ENCODE data around the gene FOXP1.

Gene FOXP1

DNA sequence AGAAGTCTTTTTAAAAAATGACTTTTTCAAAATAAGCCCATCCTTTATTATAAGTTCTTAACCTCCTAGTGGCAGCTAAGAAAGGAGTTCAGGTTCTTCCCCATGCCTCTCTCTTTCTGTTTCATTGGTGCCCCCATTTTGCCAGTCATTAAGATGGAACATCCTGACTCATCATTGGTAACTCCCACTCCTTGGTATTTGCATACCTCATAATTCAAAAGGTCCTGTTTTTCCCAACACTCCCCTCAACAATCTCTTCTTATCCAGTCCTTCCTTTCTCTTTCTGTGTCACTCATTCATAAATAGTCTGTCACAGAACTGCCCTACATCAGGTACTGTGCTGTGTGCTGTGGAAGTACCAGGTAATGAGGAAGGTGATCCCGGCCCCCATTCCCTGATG is 394.0 kb downstream of the FOXP1 start:
- no peak for TF ChIP-seq POU2F2 (IDR thresholded peaks at IDR 0.05; ENCODE audit: low read depth, low read length)
- no peak for TF ChIP-seq POLR2AphosphoS5 (IDR thresholded peaks at IDR 0.05; ENCODE audit: low read depth, low read length)
- TF ChIP-seq PAX5 (IDR thresholded peaks at IDR 0.05; ENCODE audit: insufficient read depth, low read length, severe bottlenecking), result no peak
- FAIRE-seq, result no peak
- no peak for DNase-seq (ENCODE audit: insufficient read length, low spot score)

DNA sequence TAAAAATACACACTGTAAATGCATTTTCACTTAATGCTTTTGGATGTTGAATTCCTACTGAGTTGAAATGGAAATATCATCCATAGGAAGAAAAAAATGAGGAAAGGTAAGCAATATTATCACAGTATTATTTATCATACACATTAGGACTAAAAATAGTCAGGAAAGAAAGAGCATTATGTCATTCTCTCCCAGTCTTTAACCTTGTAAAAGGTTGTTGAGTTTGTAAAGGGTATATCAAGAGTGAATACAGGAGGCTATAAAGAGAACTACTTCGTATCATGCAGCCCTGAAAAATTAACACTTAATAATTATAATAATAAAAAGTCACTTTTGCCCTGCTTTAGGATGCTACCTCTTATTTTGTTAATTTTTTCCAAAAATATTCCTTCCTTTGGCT is 395.8 kb downstream of the FOXP1 start:
- TF ChIP-seq PAX5 (IDR thresholded peaks at IDR 0.05; ENCODE audit: insufficient read depth, low read length, severe bottlenecking) (no peak), POLR2A (IDR thresholded peaks at IDR 0.05; ENCODE audit: low read depth, low read length) (no peak), POLR2AphosphoS5 (IDR thresholded peaks at IDR 0.05; ENCODE audit: low read depth, low read length) (no peak)
- no peak for DNase-seq (ENCODE audit: insufficient read length, low spot score)
- FAIRE-seq, result no peak

DNA sequence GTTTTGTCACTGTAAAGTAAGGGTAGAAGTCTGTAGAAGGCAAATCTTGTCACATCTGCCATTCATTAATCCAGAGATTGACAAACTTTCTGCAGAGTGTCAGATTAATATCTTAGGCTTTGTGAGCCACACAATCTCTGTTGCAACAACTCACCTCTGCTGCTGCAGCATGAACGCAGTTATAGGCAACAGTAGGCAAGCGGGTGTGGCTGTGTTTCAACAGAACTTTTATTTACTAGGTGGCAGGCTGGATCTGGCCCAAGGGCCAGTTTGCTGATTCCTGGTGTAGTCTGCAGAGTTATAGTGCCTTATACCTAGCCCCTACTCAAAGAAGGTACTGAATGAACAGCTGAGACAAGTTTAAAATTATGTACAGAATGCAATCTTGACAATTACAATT is 396.7 kb downstream of the FOXP1 start:
- TF ChIP-seq TAF1 (IDR thresholded peaks at IDR 0.05; ENCODE audit: low read depth, low read length), result no peak
- no peak for TF ChIP-seq POLR2AphosphoS5 (IDR thresholded peaks at IDR 0.05; ENCODE audit: low read depth, low read length)
- no peak for TF ChIP-seq POU2F2 (IDR thresholded peaks at IDR 0.05; ENCODE audit: low read depth, low read length)
- TF ChIP-seq SPI1 (IDR thresholded peaks at IDR 0.05; ENCODE audit: low read depth, low read length), result no peak
- TF ChIP-seq PAX5 (IDR thresholded peaks at IDR 0.05; ENCODE audit: insufficient read depth, low read length, severe bottlenecking), result no peak
- TF ChIP-seq POLR2A (IDR thresholded peaks at IDR 0.05; ENCODE audit: low read depth, low read length), result no peak
- FAIRE-seq, result no peak
- no peak for DNase-seq (ENCODE audit: insufficient read length, low spot score)

DNA sequence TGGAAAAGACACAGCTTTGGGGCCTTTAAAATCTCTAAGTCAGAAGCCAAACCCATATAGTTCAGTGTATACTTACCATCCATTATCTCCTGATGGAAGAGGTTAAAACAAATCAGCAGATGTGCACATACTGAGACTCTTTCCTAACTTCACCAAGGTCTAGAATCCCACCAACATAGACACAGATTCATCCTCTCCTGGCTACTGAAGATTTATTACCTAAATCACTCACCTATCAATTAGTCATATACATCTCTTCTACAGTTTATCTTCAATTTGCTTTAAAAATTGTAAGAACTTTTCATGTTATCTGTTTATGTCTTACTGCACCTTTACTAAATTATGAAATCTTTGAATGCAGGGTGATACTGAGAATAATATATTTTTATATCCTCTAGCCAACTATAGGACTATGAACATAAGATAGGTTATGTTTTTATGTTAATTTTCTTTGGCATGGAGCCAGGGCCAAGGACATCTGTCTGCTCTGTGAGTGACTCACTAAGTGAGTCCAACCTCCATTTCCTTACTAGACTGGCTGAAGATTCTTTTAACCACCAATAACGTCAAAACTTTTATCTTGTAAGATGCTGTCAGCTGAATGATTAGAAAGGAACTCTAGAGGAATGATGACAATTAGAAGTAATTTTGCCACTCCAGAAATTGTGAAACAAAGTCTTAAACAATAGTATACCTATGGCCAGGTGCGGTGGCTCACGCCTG is 397.6 kb downstream of the FOXP1 start:
- no peak for TF ChIP-seq POLR2A (IDR thresholded peaks at IDR 0.05; ENCODE audit: low read depth, low read length)
- no peak for TF ChIP-seq TAF1 (IDR thresholded peaks at IDR 0.05; ENCODE audit: low read depth, low read length)
- TF ChIP-seq POU2F2 (IDR thresholded peaks at IDR 0.05; ENCODE audit: low read depth, low read length), result no peak
- no peak for TF ChIP-seq SPI1 (IDR thresholded peaks at IDR 0.05; ENCODE audit: low read depth, low read length)
- no peak for TF ChIP-seq POLR2AphosphoS5 (IDR thresholded peaks at IDR 0.05; ENCODE audit: low read depth, low read length)
- no peak for TF ChIP-seq PAX5 (IDR thresholded peaks at IDR 0.05; ENCODE audit: insufficient read depth, low read length, severe bottlenecking)
- DNase-seq (ENCODE audit: insufficient read length, low spot score) (no peak), FAIRE-seq (no peak)

DNA sequence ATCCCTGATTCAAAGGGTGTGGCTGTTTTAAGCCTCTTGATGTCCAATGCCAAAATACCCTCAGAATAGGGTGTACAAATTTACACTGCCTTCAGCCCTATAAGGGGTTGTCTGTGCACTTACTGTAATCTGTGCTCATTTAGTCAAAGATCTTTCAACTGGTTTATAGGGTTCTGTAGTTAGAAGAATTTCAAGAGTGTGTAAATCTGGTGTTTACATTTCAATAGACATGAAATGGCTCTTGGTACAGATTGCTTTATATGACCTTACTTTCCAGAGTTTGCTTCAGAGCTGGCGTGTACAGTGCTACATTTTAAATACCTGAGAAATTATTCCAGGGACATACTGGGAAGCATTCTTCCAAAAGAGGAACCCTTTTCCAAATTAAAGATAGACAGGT is 399.3 kb downstream of the FOXP1 start:
- FAIRE-seq, result no peak
- DNase-seq (ENCODE audit: insufficient read length, low spot score), result no peak
- TF ChIP-seq POU2F2 (IDR thresholded peaks at IDR 0.05; ENCODE audit: low read depth, low read length), result no peak
- TF ChIP-seq POLR2AphosphoS5 (IDR thresholded peaks at IDR 0.05; ENCODE audit: low read depth, low read length), result no peak
- TF ChIP-seq TAF1 (IDR thresholded peaks at IDR 0.05; ENCODE audit: low read depth, low read length), result no peak
- no peak for TF ChIP-seq PAX5 (IDR thresholded peaks at IDR 0.05; ENCODE audit: insufficient read depth, low read length, severe bottlenecking)
- no peak for TF ChIP-seq SPI1 (IDR thresholded peaks at IDR 0.05; ENCODE audit: low read depth, low read length)
- no peak for TF ChIP-seq POLR2A (IDR thresholded peaks at IDR 0.05; ENCODE audit: low read depth, low read length)

DNA sequence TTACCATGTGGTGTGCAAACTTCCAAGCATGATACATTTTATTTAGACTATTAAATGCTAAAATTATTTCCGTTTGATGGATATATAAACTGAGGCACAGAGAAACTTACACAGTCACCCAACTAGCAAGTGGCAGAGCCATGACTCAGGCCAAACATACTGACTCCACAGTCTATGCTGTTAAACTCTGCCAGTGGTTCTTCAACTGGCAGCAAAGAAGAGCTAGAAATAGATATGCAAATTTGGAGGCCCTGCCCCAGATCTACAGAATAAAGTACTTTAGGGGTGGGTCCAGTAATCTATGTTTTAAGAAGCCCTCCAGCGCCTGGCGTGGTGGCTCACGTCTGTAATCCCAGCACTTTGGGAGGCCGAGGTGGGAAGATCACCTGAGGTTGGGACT is 400.0 kb downstream of the FOXP1 start:
- FAIRE-seq (no peak), DNase-seq (ENCODE audit: insufficient read length, low spot score) (no peak)
- no peak for TF ChIP-seq POLR2A (IDR thresholded peaks at IDR 0.05; ENCODE audit: low read depth, low read length)
- TF ChIP-seq POU2F2 (IDR thresholded peaks at IDR 0.05; ENCODE audit: low read depth, low read length), result no peak

DNA sequence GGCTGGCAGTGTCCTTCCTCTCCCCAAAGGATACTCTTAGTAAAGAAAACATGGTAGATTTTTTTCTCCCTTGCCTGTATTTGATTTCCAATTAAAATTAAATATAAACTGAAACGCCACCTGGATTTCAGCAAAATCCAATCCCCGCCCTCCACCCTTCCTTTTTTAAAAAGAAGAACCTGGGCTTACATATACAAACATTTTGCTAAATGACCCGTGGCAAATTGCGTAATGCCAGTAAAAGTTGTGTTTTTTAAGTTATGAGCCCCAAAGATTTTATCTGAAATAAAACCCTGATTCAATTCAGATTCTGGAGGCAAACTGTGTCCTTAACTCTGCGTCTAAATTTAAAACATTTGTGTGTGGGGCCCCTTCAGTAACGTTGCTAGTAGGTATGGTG is 403.0 kb downstream of the FOXP1 start:
- TF ChIP-seq PAX5 (IDR thresholded peaks at IDR 0.05; ENCODE audit: insufficient read depth, low read length, severe bottlenecking) (no peak), POLR2AphosphoS5 (IDR thresholded peaks at IDR 0.05; ENCODE audit: low read depth, low read length) (no peak), POLR2A (IDR thresholded peaks at IDR 0.05; ENCODE audit: low read depth, low read length) (no peak), SPI1 (IDR thresholded peaks at IDR 0.05; ENCODE audit: low read depth, low read length) (no peak), TAF1 (IDR thresholded peaks at IDR 0.05; ENCODE audit: low read depth, low read length) (no peak), POU2F2 (IDR thresholded peaks at IDR 0.05; ENCODE audit: low read depth, low read length) (no peak)
- FAIRE-seq, result no peak
- no peak for DNase-seq (ENCODE audit: insufficient read length, low spot score)

DNA sequence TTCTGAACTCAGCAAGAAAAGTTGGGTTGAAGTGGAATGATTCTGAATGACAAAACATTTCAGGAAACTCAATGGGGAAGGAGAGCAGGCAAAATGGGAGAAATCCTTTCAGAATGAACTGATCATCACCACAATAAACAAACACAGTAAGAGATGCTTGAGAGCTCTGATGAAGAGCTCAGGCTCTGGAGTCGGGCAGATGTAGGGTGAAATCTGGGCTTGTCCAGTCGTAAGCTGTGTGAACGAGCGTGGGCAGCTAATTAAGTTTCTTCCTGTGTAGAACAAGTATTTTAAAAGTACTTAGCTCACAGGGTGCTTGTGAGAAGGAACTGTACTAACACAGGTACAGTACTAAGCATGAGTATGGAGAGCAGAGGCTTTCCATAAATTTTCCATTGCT is 406.2 kb downstream of the FOXP1 start:
- TF ChIP-seq POLR2AphosphoS5 (IDR thresholded peaks at IDR 0.05; ENCODE audit: low read depth, low read length) (no peak), SPI1 (IDR thresholded peaks at IDR 0.05; ENCODE audit: low read depth, low read length) (no peak), TAF1 (IDR thresholded peaks at IDR 0.05; ENCODE audit: low read depth, low read length) (no peak), POLR2A (IDR thresholded peaks at IDR 0.05; ENCODE audit: low read depth, low read length) (no peak), POU2F2 (IDR thresholded peaks at IDR 0.05; ENCODE audit: low read depth, low read length) (no peak), PAX5 (IDR thresholded peaks at IDR 0.05; ENCODE audit: insufficient read depth, low read length, severe bottlenecking) (no peak)
- FAIRE-seq (no peak), DNase-seq (ENCODE audit: insufficient read length, low spot score) (no peak)

DNA sequence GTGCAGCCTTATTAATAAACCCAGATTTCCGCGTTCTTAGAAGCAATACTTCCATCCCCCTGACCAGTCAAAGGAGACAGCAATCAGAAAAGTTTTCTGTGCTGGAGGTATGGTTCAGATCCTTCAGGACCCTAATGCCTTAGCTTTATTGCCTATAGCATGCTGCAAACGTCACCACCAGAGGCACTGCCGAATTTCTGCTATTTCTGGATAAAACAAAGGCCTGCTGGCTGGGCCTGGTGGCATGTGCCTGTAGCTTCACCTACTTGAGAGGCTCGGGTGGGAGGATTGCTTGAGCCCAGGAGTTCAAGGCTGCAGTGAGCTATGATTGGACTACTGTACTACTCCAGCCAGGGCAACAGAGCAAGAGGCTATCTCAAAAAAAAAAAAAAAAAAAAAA is 407.2 kb downstream of the FOXP1 start:
- no peak for FAIRE-seq
- DNase-seq (ENCODE audit: insufficient read length, low spot score), result no peak
- TF ChIP-seq POLR2A (IDR thresholded peaks at IDR 0.05; ENCODE audit: low read depth, low read length), result no peak
- TF ChIP-seq TAF1 (IDR thresholded peaks at IDR 0.05; ENCODE audit: low read depth, low read length), result no peak
- TF ChIP-seq POLR2AphosphoS5 (IDR thresholded peaks at IDR 0.05; ENCODE audit: low read depth, low read length), result no peak

DNA sequence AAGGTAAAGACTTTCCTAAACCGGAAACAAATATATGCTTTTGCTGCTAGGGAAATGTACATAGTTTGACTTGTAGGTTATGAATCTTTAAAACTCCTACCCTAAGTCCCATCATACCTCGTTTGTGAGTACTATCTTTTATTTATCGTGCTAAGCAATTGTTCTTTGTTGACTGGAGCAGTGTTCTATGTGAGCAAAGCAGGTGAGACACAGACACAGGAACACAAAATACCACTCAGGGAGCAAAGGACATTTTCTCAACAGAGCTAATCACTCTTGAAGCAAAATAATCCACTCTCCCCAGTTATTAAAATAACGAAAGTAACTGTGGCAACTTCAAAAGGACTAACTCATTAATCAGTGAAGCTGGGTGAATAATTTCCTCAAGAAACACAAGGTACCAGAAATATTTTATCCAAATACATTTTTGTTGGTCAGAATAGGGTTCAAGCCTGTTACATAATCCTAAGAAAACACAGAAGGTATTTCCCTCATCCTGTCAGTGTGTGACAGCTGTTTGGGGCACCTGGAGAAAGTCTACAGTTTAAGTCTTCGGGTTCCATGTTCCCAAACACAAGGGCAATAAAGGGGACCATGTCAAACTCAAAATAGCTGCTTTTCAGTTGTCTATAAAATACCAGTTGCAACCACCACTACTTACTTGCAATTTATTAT is 407.7 kb downstream of the FOXP1 start:
- no peak for FAIRE-seq
- TF ChIP-seq SPI1 (IDR thresholded peaks at IDR 0.05; ENCODE audit: low read depth, low read length), result no peak
- no peak for TF ChIP-seq POU2F2 (IDR thresholded peaks at IDR 0.05; ENCODE audit: low read depth, low read length)
- no peak for TF ChIP-seq TAF1 (IDR thresholded peaks at IDR 0.05; ENCODE audit: low read depth, low read length)
- no peak for TF ChIP-seq POLR2AphosphoS5 (IDR thresholded peaks at IDR 0.05; ENCODE audit: low read depth, low read length)
- TF ChIP-seq PAX5 (IDR thresholded peaks at IDR 0.05; ENCODE audit: insufficient read depth, low read length, severe bottlenecking), result no peak
- TF ChIP-seq POLR2A (IDR thresholded peaks at IDR 0.05; ENCODE audit: low read depth, low read length), result no peak
- DNase-seq (ENCODE audit: insufficient read length, low spot score), result no peak
